Central memory CD8-positive, alpha-beta T cell (primary cell): ENCODE data around the gene GLRX2.
"Not testable (repeated sequence)": the region's sequence is repeated elsewhere in the genome, so short reads cannot be mapped to it uniquely, and the experiment has no call there.

Experiments
- ATAC-seq: fragments of 150-1000 bp; cut with Tn5 transposase; replicated peaks from 2 replicates; pipeline ENCODE4 v1.10.0; 2022; ENCODE audit warnings: mild to moderate bottlenecking, moderate FRiP score, moderate number of reproducible peaks; ENCODE audit not compliant: poor library complexity, severe bottlenecking; ENCODE audit errors: extremely low read depth
- DNase-seq, 2 donors: peaks; one replicate each; pipeline ENCODE4 v3.0.0; 2021; ENCODE audit warnings: low spot score in 2 of 2
- H3K27ac Mint-ChIP-seq: one replicate; pipeline ENCODE4 v1.8.0; 2022; ENCODE audit warnings: low read depth, mild to moderate bottlenecking, moderate library complexity, mixed read lengths
- H3K27me3 Mint-ChIP-seq: one replicate; pipeline ENCODE4 v1.8.0; 2022; ENCODE audit warnings: mixed read lengths
- H3K36me3 Mint-ChIP-seq: one replicate; pipeline ENCODE4 v1.8.0; 2022; ENCODE audit warnings: mild to moderate bottlenecking, moderate library complexity, mixed read lengths; ENCODE audit not compliant: insufficient read depth
- H3K4me1 Mint-ChIP-seq: one replicate; pipeline ENCODE4 v1.8.0; 2022; ENCODE audit warnings: mixed read lengths
- H3K4me3 Mint-ChIP-seq: one replicate; pipeline ENCODE4 v1.8.0; 2022; ENCODE audit warnings: mild to moderate bottlenecking, moderate library complexity, mixed read lengths
- H3K9me3 Mint-ChIP-seq: one replicate; pipeline ENCODE4 v1.8.0; 2022; ENCODE audit warnings: mixed read lengths

GLRX2 gene

DNA sequence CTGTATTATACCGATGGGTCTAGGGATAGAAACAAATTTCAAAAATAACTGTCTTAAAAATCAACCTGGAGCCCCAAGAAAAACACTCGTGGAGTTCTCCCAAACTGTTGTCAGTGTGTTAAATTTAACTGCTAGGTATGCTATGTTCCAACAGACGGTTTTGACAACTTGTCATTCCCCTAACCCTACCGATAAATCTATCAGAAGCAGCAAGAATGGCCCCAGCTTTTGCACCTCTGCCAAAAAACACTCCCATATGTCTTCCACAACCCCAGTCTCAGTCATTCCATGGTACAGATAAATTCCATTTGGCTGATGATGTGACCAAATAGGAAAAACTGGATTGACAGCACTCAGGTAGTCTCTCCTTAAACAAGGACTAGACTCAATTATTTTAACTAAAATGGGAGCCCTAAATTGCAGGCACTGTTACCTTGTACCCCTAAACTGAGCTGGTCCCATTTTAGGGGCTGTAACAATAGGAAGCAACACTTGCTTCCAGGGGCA lies 51.0 kb downstream of the GLRX2 start:
- ATAC-seq (no peak), DNase-seq (no peak)
- Mint-ChIP-seq H3K9me3 (no peaks in the 10 kb centered on the region), H3K4me3 (no peak overlapping the region), H3K27ac (no peak overlapping the region), H3K36me3 (peaks cover 19% of the 10 kb centered on the region), H3K27me3 (no peaks in the 10 kb centered on the region), H3K4me1 (peaks cover 45% of the 10 kb centered on the region)

DNA sequence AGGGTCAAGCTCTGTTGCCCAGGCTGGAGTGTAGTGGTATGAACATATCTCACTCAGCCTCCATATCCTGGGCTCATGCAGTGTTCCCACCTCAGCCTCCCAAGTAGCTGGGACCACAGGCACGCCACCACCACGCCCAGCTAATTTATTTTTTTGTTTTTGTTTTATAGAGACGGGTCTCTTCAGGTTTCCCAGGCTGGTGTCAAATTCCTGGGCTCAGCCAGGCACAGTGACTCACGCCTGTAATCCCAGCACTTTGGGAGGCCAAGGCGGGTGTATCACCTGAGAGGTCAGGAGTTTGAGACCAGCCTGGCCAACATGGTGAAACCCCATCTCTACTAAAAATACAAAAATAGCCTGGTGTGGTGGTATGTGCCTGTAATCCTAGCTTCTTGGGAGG lies 56.3 kb downstream of the GLRX2 start:
- DNase-seq, H3K4me1 Mint-ChIP-seq, ATAC-seq, H3K9me3 Mint-ChIP-seq, H3K4me3 Mint-ChIP-seq, H3K27ac Mint-ChIP-seq, H3K27me3 Mint-ChIP-seq: not testable (repeated sequence)
- peaks cover 20% of the 10 kb centered on the region for H3K36me3 Mint-ChIP-seq
